Activated CD8-positive, alpha-beta T cell treated with anti-CD3 and anti-CD28 coated beads for 36 hours (primary cell): ENCODE measurements around the gene SLN. TPM values are rescaled to one million over a fixed set of nuclear protein-coding genes. Genes with fewer than 3 reads are reported as not detected.

ENCODE experiments used
- ATAC-seq: fragments of 200-7000 bp; cut with Tn5 transposase; one replicate; pipeline ENCODE4 v1.10.0; 2021; ENCODE audit warnings: mild to moderate bottlenecking, moderate library complexity
- CTCF ChIA-PET: fragments of 350-600 bp; sonication (Branson Sonifier 250); formaldehyde crosslinking; loops from one replicate; lab custom pipeline; 2021; ENCODE audit warnings: antibody characterized with exemption; lab: Charles Lee
- POLR2A ChIA-PET: fragments of 350-600 bp; sonication (Branson Sonifier 250); formaldehyde crosslinking; loops from one replicate; lab custom pipeline; 2021; ENCODE audit warnings: antibody characterized with exemption; lab: Charles Lee
- DNase-seq: peaks from one replicate; pipeline ENCODE4 v3.0.0-alpha.2; 2020
- H3K27ac Mint-ChIP-seq: one replicate; pipeline ENCODE4 v1.8.0; 2021; ENCODE audit warnings: mild to moderate bottlenecking, mixed read lengths
- H3K27me3 Mint-ChIP-seq: one replicate; pipeline ENCODE4 v1.8.0; 2021; ENCODE audit warnings: mixed read lengths
- H3K36me3 Mint-ChIP-seq: one replicate; pipeline ENCODE4 v1.8.0; 2021; ENCODE audit warnings: low read depth, mixed read lengths
- H3K4me1 Mint-ChIP-seq: one replicate; pipeline ENCODE4 v1.8.0; 2021; ENCODE audit warnings: low read depth, mixed read lengths
- H3K4me3 Mint-ChIP-seq: one replicate; pipeline ENCODE4 v1.8.0; 2021; ENCODE audit warnings: mild to moderate bottlenecking, moderate library complexity, mixed read lengths
- H3K9me3 Mint-ChIP-seq: one replicate; pipeline ENCODE4 v1.8.0; 2021; ENCODE audit warnings: mixed read lengths
- intact Hi-C: fragments of 100-400 bp; cut with micrococcal nuclease; formaldehyde crosslinking; loops from one replicate; pipeline ENCODE4 v1.10.0; 2022
- total RNA-seq, 2 experiments: library from RNA; stranded (reverse); gene quantifications; one replicate each; pipeline ENCODE4 v1.2.3, GENCODE V29; 2021
- TF ChIP-seq, protein P1 (sequence below): fragments of 200-600 bp; IDR thresholded peaks from one replicate; pipeline ENCODE4 v1.8.0; 2022; ENCODE audit warnings: antibody characterized with exemption, mild to moderate bottlenecking

SLN gene
- total RNA-seq, 2 experiments from 2014 or later = not detected

DNA sequence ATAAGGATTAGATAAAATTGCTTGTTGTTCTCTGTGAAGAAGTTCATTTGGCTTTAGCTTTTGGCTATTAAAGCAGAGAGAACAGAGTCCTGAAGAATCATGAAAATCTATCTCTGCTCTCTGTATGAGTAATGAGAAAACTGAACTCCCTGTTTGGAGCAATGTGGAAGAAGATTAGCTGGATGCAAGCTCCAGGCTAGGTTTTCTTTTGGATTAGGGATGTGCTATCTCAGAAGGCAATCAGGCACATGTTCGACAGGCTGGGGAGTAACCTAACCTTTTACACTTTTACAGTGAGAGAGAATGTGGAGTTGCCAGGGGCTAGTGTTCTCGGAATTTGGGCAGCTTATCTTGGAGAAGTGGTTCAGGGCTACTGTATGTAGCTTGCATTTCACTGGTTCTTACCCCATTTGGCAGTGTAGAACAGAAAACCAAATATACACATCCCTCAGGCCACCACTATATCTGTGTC lies 8.5 kb upstream of the SLN start:
- DNase-seq = no peak
- intact Hi-C loops = no loop called here
- TF ChIP-seq, protein P1, sequence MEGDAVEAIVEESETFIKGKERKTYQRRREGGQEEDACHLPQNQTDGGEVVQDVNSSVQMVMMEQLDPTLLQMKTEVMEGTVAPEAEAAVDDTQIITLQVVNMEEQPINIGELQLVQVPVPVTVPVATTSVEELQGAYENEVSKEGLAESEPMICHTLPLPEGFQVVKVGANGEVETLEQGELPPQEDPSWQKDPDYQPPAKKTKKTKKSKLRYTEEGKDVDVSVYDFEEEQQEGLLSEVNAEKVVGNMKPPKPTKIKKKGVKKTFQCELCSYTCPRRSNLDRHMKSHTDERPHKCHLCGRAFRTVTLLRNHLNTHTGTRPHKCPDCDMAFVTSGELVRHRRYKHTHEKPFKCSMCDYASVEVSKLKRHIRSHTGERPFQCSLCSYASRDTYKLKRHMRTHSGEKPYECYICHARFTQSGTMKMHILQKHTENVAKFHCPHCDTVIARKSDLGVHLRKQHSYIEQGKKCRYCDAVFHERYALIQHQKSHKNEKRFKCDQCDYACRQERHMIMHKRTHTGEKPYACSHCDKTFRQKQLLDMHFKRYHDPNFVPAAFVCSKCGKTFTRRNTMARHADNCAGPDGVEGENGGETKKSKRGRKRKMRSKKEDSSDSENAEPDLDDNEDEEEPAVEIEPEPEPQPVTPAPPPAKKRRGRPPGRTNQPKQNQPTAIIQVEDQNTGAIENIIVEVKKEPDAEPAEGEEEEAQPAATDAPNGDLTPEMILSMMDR = no peak
- ATAC-seq = no peak
- ChIA-PET POLR2A (no interaction called here), CTCF (interaction anchor here (1.0 to 1.4 kb wide), 3 partner anchors 11 to 51 kb away, joined by 3 to 4 read pairs (median 3); no protein-coding TSS in a partner anchor)
- Mint-ChIP-seq H3K27ac (no peak overlapping the region), H3K9me3 (no peaks in the 10 kb centered on the region), H3K4me1 (no peaks in the 10 kb centered on the region), H3K4me3 (no peak overlapping the region), H3K36me3 (no peaks in the 10 kb centered on the region), H3K27me3 (peaks cover 11% of the 10 kb centered on the region)

DNA sequence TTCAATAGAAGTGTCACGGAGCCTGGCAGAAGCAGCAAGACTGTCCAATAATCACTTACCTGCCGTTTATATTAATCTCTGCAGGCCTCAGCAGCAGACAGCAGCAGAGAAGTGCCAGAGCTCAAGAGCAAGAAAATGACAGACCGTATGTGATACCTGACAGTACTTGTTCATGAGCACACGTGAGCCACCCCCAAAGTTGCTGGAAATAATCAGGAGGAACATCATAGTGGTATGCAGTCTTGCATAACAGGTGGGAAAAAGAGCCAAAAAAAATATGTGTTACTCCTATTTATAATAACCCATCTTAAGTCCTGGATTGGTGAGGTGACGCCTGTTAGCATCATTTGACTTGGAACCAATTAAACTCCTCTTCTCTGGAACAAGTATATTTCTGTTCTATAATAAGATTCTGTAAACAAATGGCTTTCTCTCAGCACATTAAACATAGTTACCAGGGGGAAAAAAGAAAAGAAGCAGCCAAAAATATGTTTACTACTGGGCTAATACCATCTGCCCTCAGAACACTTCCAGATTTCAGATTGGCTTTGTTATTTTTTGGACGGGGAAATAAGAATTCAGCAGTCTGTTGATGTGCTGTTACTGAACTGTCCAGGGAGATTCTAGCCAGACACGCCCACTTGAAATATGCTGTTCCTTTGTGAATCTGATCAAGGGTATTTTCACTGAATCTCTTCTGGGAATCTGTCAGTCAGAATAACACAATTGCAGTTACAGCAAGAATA lies 7.9 kb upstream of the SLN start:
- POLR2A ChIA-PET = no interaction called here
- no peaks in the 10 kb centered on the region for H3K4me1 Mint-ChIP-seq
- no peaks in the 10 kb centered on the region for H3K36me3 Mint-ChIP-seq

DNA sequence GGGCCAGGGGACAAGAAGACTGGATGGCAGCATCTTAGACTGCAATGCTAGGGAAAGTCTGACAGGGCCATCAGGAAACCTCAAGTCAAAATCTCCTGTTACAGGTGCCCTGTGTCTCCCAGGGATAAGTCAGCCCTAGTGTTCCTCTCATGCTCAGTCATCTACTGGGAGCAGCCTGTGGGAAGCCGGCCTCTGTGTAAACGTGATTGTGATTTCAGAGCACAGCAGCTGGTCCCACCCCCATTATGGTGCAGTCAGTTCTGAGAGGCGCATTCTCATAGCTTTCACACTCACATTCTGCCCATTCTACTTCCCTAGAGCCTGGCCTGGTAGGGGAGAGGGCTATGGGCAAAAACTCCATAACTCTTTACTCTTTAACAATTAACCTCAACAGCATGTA lies 7.2 kb upstream of the SLN start:
- TF ChIP-seq, protein P1 = no peak
- Mint-ChIP-seq H3K4me1 (no peaks in the 10 kb centered on the region), H3K9me3 (no peaks in the 10 kb centered on the region), H3K4me3 (no peak overlapping the region), H3K36me3 (no peaks in the 10 kb centered on the region), H3K27me3 (peaks cover 18% of the 10 kb centered on the region), H3K27ac (no peak overlapping the region)
- intact Hi-C loops = no loop called here
- ChIA-PET POLR2A (no interaction called here), CTCF (no interaction called here)
- DNase-seq (no peak), ATAC-seq (no peak)

More for the DNA sequence above, 7.9 kb upstream of the SLN start:
- no peaks in the 10 kb centered on the region for H3K9me3 Mint-ChIP-seq
- ATAC-seq (no peak), DNase-seq (no peak)
- H3K27me3 Mint-ChIP-seq = peaks cover 15% of the 10 kb centered on the region
- CTCF ChIA-PET = interaction anchor here (1.0 to 1.4 kb wide), 2 partner anchors 12 to 21 kb away, joined by 3 to 4 read pairs; no protein-coding TSS in a partner anchor
- TF ChIP-seq, protein P1 = no peak
- intact Hi-C loops = no loop called here
- no peak overlapping the region for H3K4me3 Mint-ChIP-seq
- no peak overlapping the region for H3K27ac Mint-ChIP-seq

DNA sequence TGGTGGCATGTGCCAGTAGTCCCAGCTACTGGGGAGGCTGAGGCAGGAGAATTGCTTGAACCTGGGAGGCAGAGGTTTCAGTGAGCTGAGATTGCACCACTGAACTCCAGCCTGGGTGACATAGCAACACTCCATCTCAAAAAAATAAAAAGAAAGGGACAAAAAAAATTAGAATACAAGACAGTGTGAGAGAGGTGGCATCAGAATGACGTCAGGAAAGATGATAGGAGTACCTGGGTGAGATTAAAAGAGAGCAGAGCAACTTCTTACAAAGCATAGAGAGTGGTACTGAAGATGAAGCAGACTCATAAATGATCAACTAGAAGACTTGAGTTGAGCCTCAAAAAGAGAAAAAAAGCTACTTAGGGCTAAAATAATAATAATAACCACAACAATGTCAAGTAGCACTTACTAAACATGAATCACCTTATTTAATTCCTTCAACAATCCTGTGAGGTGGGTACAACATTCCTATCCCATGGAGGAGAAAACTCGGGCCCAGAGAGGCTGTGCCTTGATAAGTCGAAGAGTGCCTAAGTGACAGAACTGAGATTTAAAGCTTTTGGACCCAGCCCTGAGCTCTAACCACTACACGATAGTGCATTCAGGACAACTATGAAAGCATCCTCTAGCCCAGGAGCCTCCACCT lies 5.2 kb upstream of the SLN start:
- no peaks in the 10 kb centered on the region for H3K9me3 Mint-ChIP-seq
- TF ChIP-seq, protein P1 = no peak
- DNase-seq = no peak

DNA sequence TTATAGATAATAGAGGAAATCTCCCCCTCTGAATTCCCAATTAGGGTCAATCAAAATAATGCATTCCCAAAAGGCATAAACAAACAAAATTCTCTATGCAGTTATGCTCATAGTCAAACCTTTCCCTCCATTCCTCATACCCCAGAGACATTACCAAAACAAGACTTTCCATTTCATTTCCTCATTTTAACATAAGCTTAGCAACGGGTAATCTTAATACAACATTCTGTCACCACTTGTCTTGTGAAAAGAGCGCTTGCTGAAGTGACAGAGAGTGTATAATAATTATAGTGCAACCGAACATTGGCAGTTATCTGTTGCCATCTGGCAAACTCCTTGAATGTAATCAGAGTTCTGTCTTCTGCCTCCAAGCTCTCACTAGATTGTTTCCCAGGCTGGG lies 1.2 kb upstream of the SLN start:
- ATAC-seq (no peak), DNase-seq (no peak)
- Mint-ChIP-seq H3K4me1 (no peaks in the 10 kb centered on the region), H3K9me3 (no peaks in the 10 kb centered on the region), H3K27me3 (peaks cover 30% of the 10 kb centered on the region), H3K36me3 (no peaks in the 10 kb centered on the region), H3K27ac (no peak overlapping the region), H3K4me3 (no peak overlapping the region)
- TF ChIP-seq, protein P1 = no peak
- CTCF ChIA-PET = interaction anchor here (1.5 kb wide), 1 partner anchor 28 kb away, joined by 4 read pairs; no protein-coding TSS in a partner anchor
- POLR2A ChIA-PET = no interaction called here
- intact Hi-C loops = no loop called here

More for the DNA sequence above, 5.2 kb upstream of the SLN start:
- ChIA-PET CTCF (no interaction called here), POLR2A (interaction anchor here (0.6 kb wide), 1 partner anchor 507 kb away, joined by 4 read pairs; no protein-coding TSS in a partner anchor)
- Mint-ChIP-seq H3K36me3 (no peaks in the 10 kb centered on the region), H3K4me3 (no peak overlapping the region), H3K27ac (no peak overlapping the region), H3K4me1 (no peaks in the 10 kb centered on the region), H3K27me3 (peaks cover 22% of the 10 kb centered on the region)
- intact Hi-C loops = no loop called here
- no peak for ATAC-seq
